CD14-positive monocyte (primary cell): ENCODE measurements around the gene IRF2BPL. TPM values are rescaled to one million over a fixed set of nuclear protein-coding genes. Genes with fewer than 3 reads are reported as not detected.

Source experiments
- DNase-seq, 3 donors: peaks; one replicate each; pipeline ENCODE4 v3.0.0-alpha.2; 2011 to 2022
- H2AFZ ChIP-seq: 2 replicates; pipeline ENCODE4 v1.6.0; 2012; ENCODE audit warnings: mild to moderate bottlenecking, low read depth, low read length, inconsistent platforms; ENCODE audit not compliant: insufficient read depth, poor library complexity, severe bottlenecking
- H3K27ac ChIP-seq, 2 donors: 1 replicate in 1 of 2; 2 replicates in 1 of 2; pipeline ENCODE4 v1.5.1; 2012 to 2013; ENCODE audit warnings: low read length in 2 of 2, control low read depth in 1 of 2, inconsistent platforms in 1 of 2, low read depth in 1 of 2, mild to moderate bottlenecking in 1 of 2
- H3K27me3 ChIP-seq, 2 donors: one replicate each; pipeline versions ENCODE4 v1.6.0 to v1.6.1; 2011 to 2013; ENCODE audit warnings: low read length in 2 of 2; ENCODE audit not compliant: control insufficient read depth in 2 of 2, insufficient read depth in 2 of 2
- H3K36me3 ChIP-seq, 2 donors: replicated peaks in 1 of 2; 1 replicate in 1 of 2; 2 replicates in 1 of 2; pipeline versions ENCODE4 v1.5.1 to v1.6.1; 2012 to 2013; ENCODE audit warnings: low read length in 2 of 2, control low read depth in 1 of 2, inconsistent platforms in 1 of 2, mild to moderate bottlenecking in 1 of 2; ENCODE audit not compliant: insufficient read depth in 2 of 2, control insufficient read depth in 1 of 2
- H3K4me1 ChIP-seq, 2 donors: 1 replicate in 1 of 2; 2 replicates in 1 of 2; pipeline versions ENCODE4 v1.5.1 to v1.6.1; 2012 to 2013; ENCODE audit warnings: low read length in 2 of 2, control low read depth in 1 of 2, inconsistent platforms in 1 of 2, mild to moderate bottlenecking in 1 of 2, moderate library complexity in 1 of 2; ENCODE audit not compliant: insufficient read depth in 2 of 2, control insufficient read depth in 1 of 2
- H3K4me2 ChIP-seq: replicated peaks from 2 replicates; pipeline ENCODE3; 2012; ENCODE audit warnings: low read length, moderate library complexity, mild to moderate bottlenecking; ENCODE audit not compliant: poor library complexity, severe bottlenecking; ENCODE audit errors: extremely low read depth
- H3K4me3 ChIP-seq, 3 experiments: fragments of 200-600 bp in 1 of 3; sonication (generic) in 1 of 3; replicated peaks in 1 of 3; 1 replicate in 2 of 3; 2 replicates in 1 of 3; pipeline ENCODE4 v1.5.1; 2011 to 2013; ENCODE audit warnings: low read length in 3 of 3, mild to moderate bottlenecking in 3 of 3, control low read depth in 2 of 3, low read depth in 2 of 3, inconsistent platforms in 1 of 3, moderate library complexity in 1 of 3
- H3K79me2 ChIP-seq: 2 replicates; pipeline ENCODE4 v1.6.0; 2012; ENCODE audit warnings: mild to moderate bottlenecking, control low read depth, inconsistent platforms, low read length, moderate library complexity; ENCODE audit not compliant: insufficient read depth
- H3K9ac ChIP-seq: 2 replicates; pipeline ENCODE4 v1.6.0; 2017; ENCODE audit warnings: low read length, mild to moderate bottlenecking; ENCODE audit not compliant: insufficient read depth, poor library complexity, severe bottlenecking
- H3K9me3 ChIP-seq, 2 donors: replicated peaks in 1 of 2; 1 replicate in 1 of 2; 2 replicates in 1 of 2; pipeline versions ENCODE4 v1.5.1 to v1.6.1; 2012 to 2013; ENCODE audit warnings: low read length in 2 of 2, control low read depth in 1 of 2; ENCODE audit not compliant: control insufficient read depth in 1 of 2, insufficient read depth in 1 of 2
- H4K20me1 ChIP-seq: 2 replicates; pipeline ENCODE4 v1.6.0; 2012; ENCODE audit warnings: mild to moderate bottlenecking, low read length, control low read depth, moderate library complexity; ENCODE audit not compliant: insufficient read depth
- H3K27ac Mint-ChIP-seq, 7 donors: one replicate each; pipeline ENCODE4 v1.8.0; 2020; ENCODE audit warnings: mild to moderate bottlenecking in 7 of 7, mixed read lengths in 7 of 7, moderate library complexity in 6 of 7, inconsistent platforms in 2 of 7
- H3K27me3 Mint-ChIP-seq, 3 donors: one replicate each; pipeline ENCODE4 v1.8.0; 2021 to 2022; ENCODE audit warnings: low read depth in 3 of 3, mild to moderate bottlenecking in 3 of 3, mixed read lengths in 3 of 3, moderate library complexity in 3 of 3, inconsistent platforms in 1 of 3
- H3K36me3 Mint-ChIP-seq, 2 donors: one replicate each; pipeline ENCODE4 v1.8.0; 2020; ENCODE audit warnings: mixed read lengths in 2 of 2, inconsistent platforms in 1 of 2, mild to moderate bottlenecking in 1 of 2
- H3K4me1 Mint-ChIP-seq: one replicate; pipeline ENCODE4 v1.8.0; 2020; ENCODE audit warnings: mild to moderate bottlenecking, mixed read lengths
- H3K4me3 Mint-ChIP-seq, 2 donors: one replicate each; pipeline ENCODE4 v1.8.0; 2020; ENCODE audit warnings: mild to moderate bottlenecking in 2 of 2, mixed read lengths in 2 of 2, moderate library complexity in 1 of 2
- H3K9me3 Mint-ChIP-seq, 7 donors: one replicate each; pipeline ENCODE4 v1.8.0; 2020 to 2022; ENCODE audit warnings: mixed read lengths in 7 of 7, mild to moderate bottlenecking in 6 of 7, moderate library complexity in 6 of 7, inconsistent platforms in 2 of 7
- CTCF ChIP-seq: fragments of 200-600 bp; IDR thresholded peaks from one replicate; pipeline ENCODE4 v1.8.0; 2022; ENCODE audit warnings: antibody characterized with exemption, mild to moderate bottlenecking
- WGBS: methylation state at CpG from one replicate; pipeline ENCODE4 v1.1.5; 2013; ENCODE audit warnings: missing lambda C conversion rate; ENCODE audit not compliant: insufficient coverage; 5-methylcytosine and 5-hydroxymethylcytosine counted together
- intact Hi-C, 2 donors: fragments of 100-400 bp; cut with micrococcal nuclease; formaldehyde crosslinking; loops; one replicate each; pipeline versions ENCODE4 v1.15.0 to v1.15.1; 2023
- polyA plus RNA-seq, 3 donors: library from polyadenylated mRNA; depleted of rRNA in 1 of 3; unstranded in 2 of 3; stranded (reverse) in 1 of 3; fragments of 300-500 nt in 2 of 3; fragments of >200 nt in 1 of 3; fragmentation: Illumina TruSeq in 2 of 3; gene quantifications; 1 replicate in 2 of 3; 2 replicates in 1 of 3; pipeline ENCODE4 v1.2.3, GENCODE V29; 2012 to 2021

IRF2BPL gene
- polyA plus RNA-seq, 3 donors, result 1.4 to 17.9 (median 1.9) TPM

- peaks cover 12% of the 10 kb centered on the region in 2 donors for H3K36me3 Mint-ChIP-seq
- Histone ChIP-seq H3K9me3 (no peaks in the 10 kb centered on the region), H3K4me2 (peak overlapping the region; percentile 76), H3K79me2 (peaks cover 14% of the 10 kb centered on the region), H3K27me3 (no peaks in the 10 kb centered on the region), H3K4me1 (peaks cover 67 to 73% of the 10 kb centered on the region in 2 donors), H3K9ac (peak overlapping the region; percentile 93), H4K20me1 (no peaks in the 10 kb centered on the region), H3K36me3 (peaks cover 0 to 3% of the 10 kb centered on the region in 2 donors), H3K27ac (peak overlapping the region; percentile 98), H3K4me3 (peak overlapping the region; percentile 18 to 65 (median 53)), H2AFZ (peak overlapping the region; percentile 68)
- no peak for TF ChIP-seq CTCF
- 20% methylated on average over 35 of the region's 50 CpGs for WGBS
- peak overlapping the region; percentile 83 to 90 for H3K4me3 Mint-ChIP-seq
- peaks cover 68% of the 10 kb centered on the region for H3K4me1 Mint-ChIP-seq
- no peaks in the 10 kb centered on the region for H3K9me3 Mint-ChIP-seq
- DNase-seq, result peak; percentile 82 to 88 (median 84)
- peak overlapping the region; percentile 97 to 99 (median 99) for H3K27ac Mint-ChIP-seq
- H3K27me3 Mint-ChIP-seq, result peaks cover 0 to 6% (median 1%) of the 10 kb centered on the region in 3 donors
- intact Hi-C loops, result loop anchor here in 1 of 2 donors (5.0 kb wide), 1 partner anchor 76 kb away; no protein-coding TSS in a partner anchor
Observed at GRCh38 chr14:77032844-77033621, 4.5 kb upstream of the IRF2BPL start.

DNA sequence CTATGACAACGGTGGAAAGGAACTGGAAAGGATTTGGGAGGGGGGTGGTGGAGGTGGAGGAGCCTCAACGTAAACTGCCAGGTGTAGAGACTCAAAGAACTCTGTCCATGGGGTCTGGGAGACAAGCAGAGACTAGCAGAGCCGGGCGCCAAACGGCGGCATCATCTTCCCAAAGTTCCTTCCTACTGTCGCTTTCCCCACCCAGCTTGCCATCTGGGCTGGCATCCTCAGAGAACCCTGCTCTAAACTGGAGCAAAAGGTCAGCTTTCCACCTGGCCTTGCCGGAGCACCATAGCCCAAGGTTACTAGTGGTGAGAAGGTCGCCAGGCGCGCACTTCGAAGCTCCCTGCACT is 4.0 kb upstream of the IRF2BPL start:
- H4K20me1 ChIP-seq, result no peaks in the 10 kb centered on the region
- peaks cover 61 to 67% of the 10 kb centered on the region in 2 donors for H3K4me1 ChIP-seq
- Mint-ChIP-seq H3K36me3 (peaks cover 8% of the 10 kb centered on the region in 2 donors), H3K4me1 (peaks cover 62% of the 10 kb centered on the region), H3K9me3 (no peaks in the 10 kb centered on the region), H3K27ac (peak overlapping the region; percentile 97 to 99 (median 99)), H3K27me3 (peaks cover 0 to 1% (median 1%) of the 10 kb centered on the region in 3 donors), H3K4me3 (peak overlapping the region; percentile 83 to 90)
- no peak for TF ChIP-seq CTCF
- WGBS, result 80% methylated on average over 2 of the region's 12 CpGs
- intact Hi-C loops, result loop anchor here in 1 of 2 donors (5.0 kb wide), 1 partner anchor 75 kb away; no protein-coding TSS in a partner anchor
- H3K4me3 ChIP-seq, result peak overlapping the region in 1 of 3 experiments; percentile 65
- H3K9ac ChIP-seq, result peak overlapping the region; percentile 93
- peak overlapping the region; percentile 68 for H2AFZ ChIP-seq
- no peaks in the 10 kb centered on the region for H3K27me3 ChIP-seq
- peak overlapping the region; percentile 98 for H3K27ac ChIP-seq
- H3K36me3 ChIP-seq, result peaks cover 0 to 3% of the 10 kb centered on the region in 2 donors
- H3K79me2 ChIP-seq, result peaks cover 17% of the 10 kb centered on the region
- DNase-seq, result no peak
- peak overlapping the region; percentile 76 for H3K4me2 ChIP-seq
- H3K9me3 ChIP-seq, result no peaks in the 10 kb centered on the region
